ENCODE data around the gene CPSF4L.

Gene CPSF4L

DNA sequence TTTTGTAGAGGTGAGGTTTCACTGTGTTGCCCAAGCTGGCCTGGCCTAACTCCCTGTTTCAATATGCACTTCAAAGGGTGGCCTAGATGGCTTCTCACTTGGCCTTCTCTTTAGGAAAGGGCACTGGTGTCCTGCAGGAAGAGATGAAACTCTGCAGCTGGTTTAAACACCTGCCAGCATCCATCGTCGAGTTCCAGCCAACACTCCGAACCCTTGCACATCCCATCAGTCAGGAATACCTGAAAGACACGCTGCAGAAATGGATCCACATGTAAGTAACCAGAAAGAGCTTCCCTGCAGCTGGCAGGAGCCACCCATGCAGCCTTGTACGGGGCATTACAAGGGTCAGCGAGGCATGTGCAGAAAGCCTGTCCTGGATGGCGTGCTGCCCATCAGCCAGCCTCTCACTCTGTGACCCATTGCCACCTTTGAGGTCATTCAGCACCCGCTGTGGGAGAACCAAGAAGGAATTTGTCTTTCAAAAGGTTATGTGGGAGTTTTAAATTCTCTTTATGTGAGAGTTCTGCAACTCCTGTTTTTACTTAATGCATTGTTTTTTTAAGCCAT is 61.8 kb downstream of the CPSF4L start:
- DNase-seq, result no peak

DNA sequence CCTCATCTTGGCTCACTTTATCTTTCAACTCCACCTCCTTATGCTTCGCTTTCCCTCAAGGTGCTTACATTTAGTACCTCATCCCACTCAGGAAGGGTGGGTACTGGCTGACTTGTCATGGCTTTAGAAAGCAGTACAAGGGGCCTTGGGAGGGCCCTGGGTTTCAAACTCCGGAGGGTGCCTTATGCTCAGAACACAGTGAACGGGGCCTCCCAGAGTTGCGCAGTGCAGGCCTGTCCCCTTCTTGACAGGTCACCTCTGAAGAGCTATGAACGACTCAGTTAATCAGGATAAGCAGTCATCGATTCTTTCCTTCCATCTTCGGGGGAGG is 62.8 kb downstream of the CPSF4L start:
- DNase-seq, result no peak
